GM06990 (cell line): ENCODE measurements around the gene MYO18A.

Experiments
- DNase-seq: peaks from one replicate; pipeline ENCODE4 v3.0.0-alpha.2; 2011; ENCODE audit not compliant: insufficient read length; ENCODE audit errors: extremely low read depth
- H3K27me3 ChIP-seq: replicated peaks from 2 replicates; pipeline ENCODE4 v1.6.0; 2011; ENCODE audit warnings: low read length; ENCODE audit not compliant: control insufficient read depth, insufficient read depth
- H3K36me3 ChIP-seq: 2 replicates; pipeline ENCODE4 v1.5.1; 2011; ENCODE audit warnings: low read length; ENCODE audit not compliant: control insufficient read depth, insufficient read depth
- H3K4me3 ChIP-seq: replicated peaks from 2 replicates; pipeline ENCODE4 v1.5.1; 2011; ENCODE audit warnings: low read depth, mild to moderate bottlenecking, control low read depth, low read length
- TF ChIP-seq, protein P1 (sequence below): IDR thresholded peaks from 2 replicates; pipeline ENCODE4 v1.5.1; 2011; ENCODE audit warnings: low read length, control low read depth, mild to moderate bottlenecking, inconsistent platforms; ENCODE audit not compliant: insufficient read depth, poor library complexity, severe bottlenecking

Gene MYO18A

DNA sequence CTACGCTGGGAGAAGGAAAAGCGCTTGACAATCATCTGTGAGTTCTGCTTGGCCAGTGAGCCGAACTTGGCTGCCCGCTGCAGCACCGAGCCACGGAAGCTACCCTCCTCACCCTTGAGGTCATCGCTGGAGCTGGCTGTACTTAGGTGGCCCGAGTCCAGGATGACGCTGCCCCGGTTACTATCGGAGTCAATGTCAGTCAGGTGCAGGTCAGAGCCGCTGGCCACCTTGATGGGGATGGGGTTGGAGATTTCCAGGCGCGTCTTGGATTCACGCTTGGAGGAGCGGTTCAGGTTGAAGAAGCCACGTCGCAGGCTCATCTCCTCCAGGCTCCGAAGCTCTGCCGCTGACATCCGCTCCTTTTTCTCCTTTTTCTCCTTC lies 13.7 kb downstream of the MYO18A start:
- Histone ChIP-seq H3K27me3 (no peaks in the 10 kb centered on the region), H3K4me3 (no peak overlapping the region), H3K36me3 (peaks cover 3% of the 10 kb centered on the region)
- TF ChIP-seq, protein P1, sequence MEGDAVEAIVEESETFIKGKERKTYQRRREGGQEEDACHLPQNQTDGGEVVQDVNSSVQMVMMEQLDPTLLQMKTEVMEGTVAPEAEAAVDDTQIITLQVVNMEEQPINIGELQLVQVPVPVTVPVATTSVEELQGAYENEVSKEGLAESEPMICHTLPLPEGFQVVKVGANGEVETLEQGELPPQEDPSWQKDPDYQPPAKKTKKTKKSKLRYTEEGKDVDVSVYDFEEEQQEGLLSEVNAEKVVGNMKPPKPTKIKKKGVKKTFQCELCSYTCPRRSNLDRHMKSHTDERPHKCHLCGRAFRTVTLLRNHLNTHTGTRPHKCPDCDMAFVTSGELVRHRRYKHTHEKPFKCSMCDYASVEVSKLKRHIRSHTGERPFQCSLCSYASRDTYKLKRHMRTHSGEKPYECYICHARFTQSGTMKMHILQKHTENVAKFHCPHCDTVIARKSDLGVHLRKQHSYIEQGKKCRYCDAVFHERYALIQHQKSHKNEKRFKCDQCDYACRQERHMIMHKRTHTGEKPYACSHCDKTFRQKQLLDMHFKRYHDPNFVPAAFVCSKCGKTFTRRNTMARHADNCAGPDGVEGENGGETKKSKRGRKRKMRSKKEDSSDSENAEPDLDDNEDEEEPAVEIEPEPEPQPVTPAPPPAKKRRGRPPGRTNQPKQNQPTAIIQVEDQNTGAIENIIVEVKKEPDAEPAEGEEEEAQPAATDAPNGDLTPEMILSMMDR: no peak
- no peak for DNase-seq

DNA sequence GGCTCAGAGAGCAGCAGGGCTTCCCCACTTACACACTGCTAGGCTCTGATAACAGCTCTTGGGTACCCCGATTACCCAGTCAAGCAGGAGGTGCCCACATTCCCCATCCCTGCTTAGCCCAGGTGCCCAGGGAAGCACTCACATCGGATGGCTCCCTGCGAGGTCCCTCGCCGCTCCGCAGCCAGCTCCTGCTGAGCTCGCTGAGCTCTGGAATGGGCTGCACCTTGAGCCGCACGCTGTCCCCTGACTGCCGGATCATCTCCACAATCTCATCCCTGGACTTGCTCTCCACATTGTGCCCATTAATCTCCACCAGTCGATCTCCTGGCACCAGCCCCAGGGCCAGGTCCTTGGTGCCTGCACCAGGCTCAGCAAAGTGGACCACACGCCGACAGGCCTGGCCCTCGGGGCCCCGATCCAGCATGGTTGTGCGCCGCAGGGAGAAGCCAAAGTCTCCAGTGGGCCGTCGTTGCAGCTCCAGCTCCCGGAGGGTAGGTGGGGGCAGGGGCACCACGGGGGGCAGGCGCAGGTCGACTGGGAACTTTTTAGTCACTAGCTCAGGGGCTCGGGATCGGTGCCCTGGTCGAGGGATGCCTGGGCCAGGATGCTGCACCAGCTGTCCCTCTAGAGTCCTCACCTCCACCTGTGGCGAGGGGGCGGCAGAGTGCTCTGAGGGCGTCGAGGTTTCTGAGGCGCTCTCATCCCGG lies 14.2 kb downstream of the MYO18A start:
- H3K36me3 ChIP-seq: peaks cover 3% of the 10 kb centered on the region
- no peak for DNase-seq

DNA sequence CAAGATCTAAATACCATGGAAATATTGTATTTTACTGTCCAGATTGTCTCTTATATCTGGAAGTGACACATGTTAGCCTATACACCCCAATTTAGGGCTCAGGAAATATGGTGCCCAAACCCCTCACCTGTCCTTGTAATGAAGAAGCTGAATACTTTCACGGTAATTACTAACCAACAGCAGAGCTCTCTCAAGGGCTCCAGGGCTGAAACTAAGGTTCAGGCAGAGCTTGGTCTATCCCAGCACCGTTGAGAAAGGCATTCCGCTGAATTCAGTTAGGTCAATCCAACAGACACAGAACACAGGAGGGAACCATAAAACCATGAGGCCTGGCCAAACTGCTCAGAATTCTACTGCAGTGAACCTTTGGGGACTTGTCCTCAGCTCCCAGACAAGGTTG lies 14.9 kb downstream of the MYO18A start:
- H3K4me3 ChIP-seq: no peak overlapping the region
- TF ChIP-seq, protein P1: no peak
- no peaks in the 10 kb centered on the region for H3K27me3 ChIP-seq
- DNase-seq: no peak
- H3K36me3 ChIP-seq: peaks cover 3% of the 10 kb centered on the region

More for the DNA sequence above, 14.2 kb downstream of the MYO18A start:
- Histone ChIP-seq H3K4me3 (no peak overlapping the region), H3K27me3 (no peaks in the 10 kb centered on the region)
- TF ChIP-seq, protein P1: no peak

DNA sequence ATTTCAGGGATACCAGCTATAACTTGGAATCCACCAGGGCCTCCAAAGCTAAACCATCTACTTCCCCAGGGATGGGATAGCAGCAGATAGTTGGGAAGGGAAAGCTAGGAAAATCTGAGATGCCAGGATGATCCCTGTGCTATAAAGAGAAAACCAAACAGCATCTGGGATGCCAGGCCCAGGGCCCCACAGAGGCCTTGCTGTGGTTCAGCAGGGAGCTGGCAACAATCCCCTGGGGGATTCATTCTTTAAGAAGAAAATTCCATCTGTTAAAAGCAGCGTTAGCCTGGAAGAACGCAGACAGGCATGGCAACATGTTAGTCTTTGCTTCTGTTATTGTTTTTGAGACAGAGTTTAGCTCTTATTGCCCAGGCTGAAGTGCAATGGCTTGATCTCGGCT lies 16.6 kb downstream of the MYO18A start:
- H3K4me3 ChIP-seq: no peak overlapping the region
- no peak for DNase-seq
- TF ChIP-seq, protein P1: no peak
- H3K27me3 ChIP-seq: no peaks in the 10 kb centered on the region
- H3K36me3 ChIP-seq: peaks cover 3% of the 10 kb centered on the region

DNA sequence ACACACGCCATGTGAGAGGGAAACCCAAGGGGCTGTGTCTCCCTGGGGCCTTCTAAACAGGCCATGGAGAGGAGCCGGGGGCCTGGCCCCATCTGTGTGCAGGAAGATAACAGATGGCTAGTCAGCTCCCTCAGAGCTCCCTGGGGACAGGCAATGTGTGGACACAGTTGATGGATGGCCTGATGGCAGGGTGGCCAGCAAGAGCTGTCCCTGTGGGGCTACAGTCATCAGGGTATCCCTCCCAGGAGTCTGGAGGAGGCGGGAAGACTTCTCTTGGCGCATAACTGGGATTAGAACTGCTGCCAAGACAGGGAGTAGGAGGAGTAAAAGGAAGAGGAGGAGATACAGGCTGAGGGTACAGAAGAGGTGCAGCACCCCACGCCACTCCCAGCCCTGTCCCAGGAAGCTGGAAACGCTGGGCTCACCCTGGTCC lies 17.3 kb downstream of the MYO18A start:
- Histone ChIP-seq H3K4me3 (no peak overlapping the region), H3K36me3 (peaks cover 3% of the 10 kb centered on the region), H3K27me3 (no peaks in the 10 kb centered on the region)
- TF ChIP-seq, protein P1: no peak
- DNase-seq: no peak
